WERI-Rb-1 (cell line): Measurements from ENCODE around the gene ARHGEF10L.

Experiments used
- DNase-seq: peaks from one replicate; pipeline ENCODE4 v3.0.0-alpha.2; 2020
- H3K27ac ChIP-seq: fragments of 250-450 bp; sonication (Bioruptor Pico); 2 replicates; pipeline ENCODE4 v1.5.1; 2020; ENCODE audit warnings: mild to moderate bottlenecking, moderate library complexity
- H3K27me3 ChIP-seq: fragments of 250-450 bp; sonication (Bioruptor Pico); 2 replicates; pipeline ENCODE4 v1.5.1; 2021; ENCODE audit warnings: mild to moderate bottlenecking, low read depth, moderate library complexity; ENCODE audit not compliant: insufficient read depth, severe bottlenecking
- H3K36me3 ChIP-seq: fragments of 250-450 bp; sonication (Bioruptor Pico); 2 replicates; pipeline ENCODE4 v1.5.1; 2020; ENCODE audit warnings: mild to moderate bottlenecking, moderate library complexity
- H3K4me3 ChIP-seq: 2 replicates; pipeline ENCODE4 v1.5.1; 2011; ENCODE audit warnings: low read depth, mild to moderate bottlenecking, control low read depth, low read length
- H3K9me3 ChIP-seq: fragments of 250-450 bp; sonication (Bioruptor Pico); 2 replicates; pipeline ENCODE4 v1.5.1; 2021; ENCODE audit warnings: mild to moderate bottlenecking, moderate library complexity; ENCODE audit not compliant: severe bottlenecking
- CTCF ChIP-seq: IDR thresholded peaks from 2 replicates; pipeline ENCODE4 v1.5.1; 2011; ENCODE audit warnings: low read depth, mild to moderate bottlenecking, control low read depth, inconsistent platforms, low read length

The ARHGEF10L gene

GRCh38 chr1:17516303-17517214 lies 22.9 kb upstream of the ARHGEF10L start:
- Histone ChIP-seq H3K4me3 (no peak overlapping the region), H3K27ac (no peak overlapping the region), H3K27me3 (no peaks in the 10 kb centered on the region), H3K9me3 (no peaks in the 10 kb centered on the region), H3K36me3 (no peaks in the 10 kb centered on the region)
- no peak for DNase-seq
- TF ChIP-seq CTCF = no peak

GRCh38 chr1:17520041-17520440 lies 19.5 kb upstream of the ARHGEF10L start:
- H3K9me3 ChIP-seq = no peaks in the 10 kb centered on the region
- H3K36me3 ChIP-seq = no peaks in the 10 kb centered on the region
- TF ChIP-seq CTCF = no peak
- H3K27me3 ChIP-seq = no peaks in the 10 kb centered on the region
- DNase-seq = no peak
- H3K4me3 ChIP-seq = no peak overlapping the region
- H3K27ac ChIP-seq = no peak overlapping the region

GRCh38 chr1:17520473-17521319 lies 18.8 kb upstream of the ARHGEF10L start:
- DNase-seq = no peak
- TF ChIP-seq CTCF = no peak
- no peaks in the 10 kb centered on the region for H3K9me3 ChIP-seq
- H3K36me3 ChIP-seq = no peaks in the 10 kb centered on the region
- H3K27me3 ChIP-seq = no peaks in the 10 kb centered on the region
- no peak overlapping the region for H3K4me3 ChIP-seq
- H3K27ac ChIP-seq = no peak overlapping the region

- Histone ChIP-seq H3K4me3 (no peak overlapping the region), H3K27me3 (no peaks in the 10 kb centered on the region), H3K27ac (no peak overlapping the region), H3K9me3 (no peaks in the 10 kb centered on the region), H3K36me3 (no peaks in the 10 kb centered on the region)
- no peak for DNase-seq
- no peak for TF ChIP-seq CTCF
Observed at GRCh38 chr1:17521946-17522612, 17.4 kb upstream of the ARHGEF10L start.

GRCh38 chr1:17523321-17524041 lies 16.0 kb upstream of the ARHGEF10L start:
- H3K36me3 ChIP-seq = no peaks in the 10 kb centered on the region
- DNase-seq = no peak
- no peak for TF ChIP-seq CTCF

More at GRCh38 chr1:17523321-17524041, 16.0 kb upstream of the ARHGEF10L start:
- Histone ChIP-seq H3K9me3 (no peaks in the 10 kb centered on the region), H3K27me3 (no peaks in the 10 kb centered on the region), H3K27ac (no peak overlapping the region), H3K4me3 (no peak overlapping the region)
